Stimulated activated CD8-positive, alpha-beta memory T cell treated with anti-CD3 and anti-CD28 coated beads, Interleukin-7, amount 100 ng/mL, for 1 hour (primary cell): ENCODE measurements around the gene ARHGEF33.
"Not testable (repeated sequence)": the region's sequence is repeated elsewhere in the genome, so short reads cannot be mapped to it uniquely, and the experiment has no call there.

Experiments
- DNase-seq, 2 donors: peaks; one replicate each; pipeline ENCODE4 v3.0.0-alpha.2; 2020; ENCODE audit warnings: low read depth in 2 of 2

Gene ARHGEF33

GRCh38 chr2:38909872-38910271 lies 20.2 kb downstream of the ARHGEF33 start:
- DNase-seq = no peak

DNA sequence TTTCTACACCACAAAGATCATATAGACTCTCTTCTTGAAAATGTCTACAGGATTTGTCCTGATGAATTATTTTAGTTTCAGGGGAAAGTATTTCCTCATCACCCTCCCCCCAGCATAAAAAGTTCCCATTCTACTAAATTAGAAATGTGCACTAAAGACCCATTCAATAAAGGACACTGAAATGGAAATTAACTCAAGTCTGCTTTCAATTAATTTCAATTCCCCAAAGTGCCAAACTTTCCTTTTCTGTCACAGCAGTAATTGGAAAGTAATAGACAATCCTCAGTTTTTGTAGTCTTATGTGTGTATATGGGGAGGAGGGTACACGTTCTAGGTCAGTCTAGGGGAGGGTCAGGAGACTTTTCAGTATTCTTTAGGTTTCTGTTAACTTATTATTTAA lies 21.5 kb downstream of the ARHGEF33 start:
- no peak for DNase-seq

DNA sequence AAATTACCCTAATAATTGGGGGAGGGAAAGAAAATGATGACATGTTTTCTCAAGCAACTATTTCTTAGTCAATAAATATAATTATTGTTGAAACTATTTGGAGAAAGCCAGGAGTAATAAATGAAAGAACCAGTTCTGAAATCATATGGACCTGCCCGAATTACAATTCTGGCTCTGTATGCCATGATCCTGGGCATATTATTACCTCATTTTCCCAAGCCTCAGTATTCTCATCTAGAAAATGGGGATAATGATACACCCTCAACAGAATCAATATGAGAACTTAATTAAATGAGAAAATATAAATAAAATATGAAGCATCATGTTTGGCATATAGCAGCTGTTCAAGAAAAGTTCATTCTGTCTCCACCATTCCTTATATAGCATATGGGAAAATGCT lies 22.9 kb downstream of the ARHGEF33 start:
- no peak for DNase-seq

- DNase-seq = no peak
Measured at GRCh38 chr2:38922389-38922788, 32.7 kb downstream of the ARHGEF33 start.

DNA sequence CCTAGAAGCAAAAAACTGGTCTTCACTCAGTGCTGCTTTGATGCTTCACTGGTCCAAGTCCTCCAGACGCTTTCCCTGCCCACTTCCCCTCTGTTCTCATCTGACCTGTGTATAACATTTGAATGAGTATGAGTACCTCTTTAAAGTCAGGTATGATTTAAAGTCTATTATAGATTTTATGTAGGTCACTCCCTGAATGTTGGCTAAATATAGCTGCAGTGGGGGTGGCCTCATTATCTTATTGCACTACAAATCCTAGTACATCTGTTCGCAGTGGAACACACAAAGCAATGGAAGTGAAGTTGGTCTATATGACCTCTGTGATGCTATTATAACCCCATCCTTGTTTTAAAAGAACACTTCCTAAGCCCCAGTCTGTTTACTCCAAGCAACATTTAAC lies 33.2 kb downstream of the ARHGEF33 start:
- DNase-seq = no peak

DNA sequence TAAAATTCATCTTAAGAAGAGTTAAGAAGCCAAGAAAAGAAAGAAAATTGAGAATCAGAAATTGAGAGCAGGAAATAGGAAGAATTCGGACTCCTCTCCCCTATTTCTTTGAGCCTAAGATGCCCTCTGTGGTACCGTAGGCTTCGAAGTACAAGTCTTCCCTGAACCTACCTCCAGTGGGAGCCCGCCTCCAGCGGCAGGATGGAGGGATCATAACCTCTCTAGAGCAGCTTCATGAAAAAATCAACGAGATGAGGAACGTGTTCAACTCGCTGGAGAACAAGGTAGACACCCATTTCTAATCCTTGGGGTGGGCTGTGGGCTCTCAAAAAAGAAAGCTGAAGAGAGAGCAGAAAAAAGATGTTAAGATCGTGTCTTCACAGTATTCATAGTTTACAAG lies 36.3 kb downstream of the ARHGEF33 start:
- no peak for DNase-seq

DNA sequence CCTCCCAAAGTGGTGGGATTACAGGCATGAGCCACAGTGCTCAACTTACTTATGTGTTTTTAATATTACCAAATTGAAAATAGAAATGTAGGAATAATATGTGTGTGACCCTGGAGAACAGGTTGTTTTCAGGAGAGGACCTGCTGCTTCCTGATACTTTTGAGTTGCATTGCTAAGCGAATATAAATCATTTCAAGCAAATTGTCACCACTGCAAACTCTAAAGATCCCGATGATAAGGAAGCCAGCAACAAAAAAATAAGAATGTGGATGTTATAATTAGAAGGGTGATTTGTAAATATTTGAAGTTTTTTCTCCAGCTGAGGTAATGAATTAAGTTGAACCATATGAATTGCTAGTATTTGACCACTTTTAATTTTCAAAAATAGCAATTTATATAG lies 40.9 kb downstream of the ARHGEF33 start:
- DNase-seq = no peak

GRCh38 chr2:38932586-38932985 lies 42.9 kb downstream of the ARHGEF33 start:
- no peak for DNase-seq

GRCh38 chr2:38933653-38934052 lies 44.0 kb downstream of the ARHGEF33 start:
- no peak for DNase-seq

- DNase-seq = no peak
Measured at GRCh38 chr2:38934742-38935141, 45.1 kb downstream of the ARHGEF33 start.

GRCh38 chr2:38935568-38936172 lies 46.0 kb downstream of the ARHGEF33 start:
- no peak for DNase-seq

DNA sequence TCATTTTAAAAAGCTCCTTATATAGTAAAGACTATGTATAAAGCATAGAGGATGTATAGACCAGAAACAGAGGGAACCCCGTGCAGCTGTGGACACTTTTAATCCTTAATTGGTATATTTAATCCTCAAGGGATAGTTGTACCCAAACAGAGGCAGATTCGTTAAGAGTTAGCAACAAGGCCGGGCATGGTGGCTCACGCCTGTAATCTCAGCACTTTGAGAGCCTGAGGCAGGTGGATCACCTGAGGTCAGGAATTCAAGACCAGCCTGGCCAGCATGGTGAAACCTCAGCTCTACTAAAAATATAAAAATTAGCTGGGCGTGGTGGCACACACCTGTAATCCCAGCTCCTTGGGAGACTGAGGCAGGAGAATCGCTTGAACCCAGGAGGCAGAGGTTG lies 46.8 kb downstream of the ARHGEF33 start:
- DNase-seq = not testable (repeated sequence)

DNA sequence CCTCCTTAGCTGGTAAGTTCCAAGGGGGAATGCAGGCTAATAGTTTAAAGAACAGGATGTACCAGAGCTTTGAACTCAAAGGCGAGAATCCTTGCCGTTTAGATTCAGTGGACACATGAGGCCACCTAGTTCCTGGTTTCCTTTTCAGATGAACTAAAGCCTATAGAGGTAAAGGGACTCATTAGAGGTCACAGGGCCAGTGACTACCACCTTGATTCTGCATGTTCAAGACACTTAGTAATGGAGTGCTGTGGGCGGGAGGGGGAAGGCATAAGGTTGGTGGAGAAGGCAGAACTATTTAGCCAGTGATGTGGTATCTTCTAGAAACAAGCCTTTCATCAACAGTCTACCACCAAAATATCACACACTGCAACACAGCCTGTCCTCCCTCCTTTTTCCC lies 47.9 kb downstream of the ARHGEF33 start:
- DNase-seq = no peak

GRCh38 chr2:38940746-38941145 lies 51.1 kb downstream of the ARHGEF33 start:
- no peak for DNase-seq

- no peak for DNase-seq
Measured at GRCh38 chr2:38943784-38944183, 54.1 kb downstream of the ARHGEF33 start.

DNA sequence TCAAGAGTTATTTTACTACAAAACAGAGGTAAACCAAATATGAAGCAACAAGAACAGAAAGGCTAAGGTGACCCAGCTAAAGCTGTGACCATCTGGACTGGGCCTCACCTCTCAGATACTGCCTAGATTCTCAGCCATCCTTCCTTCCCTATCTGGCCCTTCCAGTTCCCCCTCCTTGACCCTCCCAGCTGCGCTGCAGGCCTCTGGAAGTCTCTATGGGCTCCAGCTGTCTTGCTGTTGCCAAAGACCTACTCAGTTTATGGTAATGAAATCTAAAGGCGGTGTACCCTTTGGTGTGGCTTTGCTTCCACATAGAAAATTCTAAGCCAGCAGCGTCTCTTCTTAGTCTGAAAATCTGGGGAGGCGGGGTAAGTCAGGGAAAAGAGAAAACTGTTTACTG lies 55.7 kb downstream of the ARHGEF33 start:
- DNase-seq = no peak

- no peak for DNase-seq
Measured at GRCh38 chr2:38945911-38946310, 56.2 kb downstream of the ARHGEF33 start.

DNA sequence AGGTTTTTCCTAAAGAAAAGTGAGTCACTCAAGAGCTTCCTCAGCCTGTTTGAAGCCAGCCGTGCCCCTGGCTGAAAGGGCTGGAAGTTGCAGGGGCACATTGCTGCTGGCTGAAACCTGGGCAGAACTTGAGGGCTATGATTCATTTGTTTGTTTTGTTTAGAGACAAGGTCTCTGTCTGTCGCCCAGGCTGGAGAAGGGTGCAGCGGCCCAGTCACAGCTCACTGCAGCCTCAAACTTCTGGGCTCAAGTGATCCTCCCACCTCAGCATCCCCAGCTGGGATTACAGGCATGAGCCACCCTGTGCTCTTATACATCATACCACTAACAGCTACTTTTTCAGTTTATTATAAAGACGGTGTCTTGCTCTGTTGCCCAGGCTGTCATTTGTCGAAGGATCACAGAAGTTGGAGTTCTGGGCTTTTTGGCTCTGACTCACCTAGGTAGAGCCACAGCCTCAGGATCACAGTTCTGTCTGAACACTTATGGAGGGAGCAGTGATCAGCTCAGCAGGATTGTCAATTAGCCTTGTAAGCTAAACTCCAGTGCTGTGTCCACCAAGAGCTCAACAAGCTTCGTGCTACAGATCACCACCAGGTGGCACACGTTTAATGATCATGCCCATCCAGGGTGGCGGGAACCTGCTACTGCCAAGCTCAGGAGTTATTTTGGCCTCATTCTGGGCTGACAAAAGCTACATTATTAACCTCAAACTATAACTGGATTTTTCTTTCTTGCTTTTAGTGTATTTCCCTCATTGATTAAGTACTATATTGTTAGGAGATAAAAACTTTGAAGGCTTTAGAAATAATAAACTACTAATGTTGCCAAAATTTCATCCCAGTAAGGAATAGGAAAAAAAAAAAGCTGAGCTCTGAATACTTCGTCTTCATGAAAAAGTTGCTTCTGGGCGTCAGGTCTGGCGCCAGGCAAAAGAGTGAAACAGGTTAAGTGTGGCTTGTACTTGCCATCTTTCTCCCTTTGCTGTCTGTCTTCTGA lies 57.9 kb downstream of the ARHGEF33 start:
- DNase-seq = peak; percentile 7 to 28

DNA sequence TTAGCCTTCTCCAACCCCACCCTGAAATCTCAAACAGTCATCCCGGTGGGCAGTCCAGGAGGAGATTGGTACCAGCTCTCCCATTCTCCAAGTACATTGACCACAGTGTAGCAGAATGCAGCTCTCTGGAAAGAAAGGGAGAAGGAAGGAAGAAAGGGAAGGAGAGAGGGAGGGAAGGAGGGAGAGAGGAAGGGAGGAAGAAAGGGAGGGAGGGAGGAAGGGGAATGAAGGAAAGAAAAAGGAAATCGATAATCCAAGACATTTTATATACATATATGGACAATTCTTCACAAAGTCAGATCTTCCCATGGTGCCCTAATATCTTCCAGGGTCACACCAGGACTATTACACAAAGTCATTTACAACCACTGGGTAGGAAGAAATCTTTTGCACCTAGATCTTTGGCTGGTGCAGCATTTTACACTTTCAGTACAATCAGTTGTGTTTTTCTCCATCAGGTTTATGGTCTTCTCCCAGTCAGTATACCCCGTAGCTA lies 58.8 kb downstream of the ARHGEF33 start:
- DNase-seq = no peak

- no peak for DNase-seq
Measured at GRCh38 chr2:38948995-38949394, 59.3 kb downstream of the ARHGEF33 start.

- DNase-seq = no peak
Measured at GRCh38 chr2:38951766-38952165, 62.1 kb downstream of the ARHGEF33 start.

GRCh38 chr2:38957972-38958371 lies 68.3 kb downstream of the ARHGEF33 start:
- DNase-seq = no peak

- DNase-seq = no peak
Measured at GRCh38 chr2:38959466-38959865, 69.8 kb downstream of the ARHGEF33 start.
